ENCODE data around the gene SH2D7.
"Not testable (repeated sequence)": the region's sequence is repeated elsewhere in the genome, so short reads cannot be mapped to it uniquely, and the experiment has no call there.

SH2D7 gene

GRCh38 chr15:78142332-78142731 lies 50.0 kb downstream of the SH2D7 start:
- no peak for DNase-seq (ENCODE audit: low read depth)

DNA sequence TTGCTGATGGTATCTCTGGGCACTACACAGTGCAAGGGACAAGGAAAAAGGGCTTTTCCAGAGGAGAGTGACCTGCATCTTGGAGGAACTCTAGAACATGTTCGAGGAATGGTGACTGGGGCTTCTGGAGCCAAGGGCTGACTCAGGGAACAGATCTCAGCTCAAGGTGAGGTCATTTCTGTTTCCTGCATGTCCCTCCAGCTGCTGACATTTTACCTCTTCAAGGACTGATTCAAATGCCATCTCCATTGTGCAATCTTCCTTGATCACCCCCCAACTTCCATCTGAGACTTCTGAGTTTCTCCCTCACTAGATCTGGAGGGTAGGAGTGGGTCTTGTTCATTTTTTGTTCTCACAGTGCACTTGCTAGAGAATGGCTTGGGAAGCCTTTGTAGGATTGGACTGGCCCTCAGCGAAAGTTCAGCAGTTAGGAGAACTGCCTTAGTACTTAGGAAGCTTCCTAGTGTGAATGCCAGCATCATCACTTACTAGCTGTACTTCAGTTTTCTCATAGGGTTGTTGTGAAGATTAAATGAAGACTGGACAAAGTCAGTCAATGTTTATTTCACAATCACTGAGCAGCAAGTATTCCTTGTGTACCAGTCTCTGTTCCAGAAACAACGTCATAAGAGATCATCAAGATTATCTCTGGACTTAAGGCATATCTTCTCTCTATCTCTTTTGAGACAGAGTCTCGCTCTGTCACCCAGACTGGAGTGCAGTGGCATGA lies 54.2 kb downstream of the SH2D7 start:
- DNase-seq (ENCODE audit: low read depth), result no peak

DNA sequence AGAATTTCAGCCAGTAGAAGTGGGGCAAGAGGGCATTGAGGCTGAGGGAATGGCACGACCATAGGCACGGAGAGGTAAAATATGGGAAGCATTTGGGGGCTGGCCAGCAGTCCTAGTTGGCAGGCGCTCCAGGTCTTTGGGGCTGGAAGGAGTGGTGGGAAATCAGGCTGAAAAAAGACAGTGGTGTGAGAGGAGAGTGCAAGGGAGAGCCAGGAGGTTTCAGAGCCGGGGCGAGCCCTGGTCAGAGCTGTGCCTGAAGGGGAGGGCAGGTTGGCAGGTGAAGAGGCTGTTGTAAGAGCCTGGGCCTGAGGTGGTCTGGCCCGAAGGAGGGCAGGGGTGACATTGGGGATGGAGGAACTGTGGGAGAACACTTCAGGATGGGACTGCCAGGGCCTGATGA lies 55.2 kb downstream of the SH2D7 start:
- DNase-seq (ENCODE audit: low read depth), result no peak

DNA sequence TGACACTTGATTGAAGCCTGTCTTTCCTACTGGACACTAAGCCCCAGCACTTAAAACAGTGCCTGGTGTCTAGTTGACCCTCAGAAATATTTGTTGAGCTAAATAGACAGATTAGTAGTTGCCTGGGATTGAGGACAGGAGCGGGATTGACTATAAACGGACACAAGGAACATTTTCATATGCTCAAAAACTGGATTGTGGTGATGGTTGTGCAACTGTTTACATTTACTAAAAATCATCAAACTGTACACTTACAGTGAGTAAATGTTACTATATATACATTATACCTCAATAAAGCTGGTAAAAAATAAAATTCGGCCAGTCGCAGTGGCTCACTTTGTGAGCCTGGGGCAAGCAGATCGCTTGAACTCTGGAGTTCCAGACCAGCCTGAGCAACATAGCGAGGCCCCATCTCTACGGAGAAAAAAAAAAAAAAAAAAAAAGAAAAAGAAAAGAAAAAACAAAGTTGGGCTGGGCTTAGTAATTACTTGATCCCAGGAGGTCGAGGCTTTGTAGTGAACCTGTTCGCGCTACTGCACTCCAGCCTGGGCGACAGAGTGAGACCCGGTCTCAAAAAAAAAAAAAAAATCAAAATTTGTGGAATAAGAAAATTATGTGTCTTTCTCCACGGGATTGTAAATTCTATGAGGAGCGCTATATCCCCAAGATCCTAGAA lies 56.2 kb downstream of the SH2D7 start:
- DNase-seq (ENCODE audit: low read depth), result no peak

DNA sequence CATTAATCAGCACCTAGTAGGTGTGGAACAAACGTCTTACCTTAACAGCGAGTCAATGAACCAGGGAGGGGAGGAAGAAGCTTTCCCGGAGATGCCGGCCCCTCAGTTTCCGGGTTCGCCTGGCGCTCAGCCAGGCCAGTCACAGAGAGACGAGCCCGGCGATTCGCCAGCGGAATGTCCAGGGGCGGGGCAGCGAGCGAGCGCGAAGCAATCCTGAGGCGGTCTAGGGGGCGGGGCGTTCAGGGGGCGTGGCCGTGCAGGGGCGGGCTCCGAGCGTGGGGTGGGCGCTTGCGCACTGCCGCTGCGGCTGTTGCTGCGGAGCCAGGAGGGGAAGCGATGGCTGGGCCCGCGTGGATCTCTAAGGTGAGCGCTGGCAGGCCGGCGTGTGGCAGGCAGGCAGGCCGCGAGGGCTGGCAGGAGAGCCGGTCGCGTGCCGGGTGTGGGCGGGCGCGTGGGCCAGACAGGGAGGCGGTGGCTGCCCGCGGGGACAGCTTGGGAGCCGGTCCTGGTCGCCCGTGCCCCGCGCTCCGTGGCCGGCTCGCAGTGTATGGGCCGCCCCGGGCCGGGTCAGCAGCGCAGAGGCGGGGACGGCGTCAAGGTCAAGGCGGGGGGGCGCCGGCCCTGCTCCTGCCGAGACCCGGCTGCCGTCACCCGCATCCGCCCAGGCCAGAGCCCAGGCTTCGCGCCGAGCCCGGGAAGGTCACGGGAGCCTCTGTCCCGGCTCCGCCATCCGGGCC lies 56.9 kb downstream of the SH2D7 start, which contains the start of gene IDH3A:
Gene IDH3A, plus strand, starts transcription at position 295 of the 737 bp plus-strand sequence. Its CDS starts 42 bp downstream, at position 337.
- DNase-seq (ENCODE audit: low read depth), result peak; percentile 95

GRCh38 chr15:78149805-78150751 lies 57.7 kb downstream of the SH2D7 start:
- DNase-seq (ENCODE audit: low read depth), result no peak

DNA sequence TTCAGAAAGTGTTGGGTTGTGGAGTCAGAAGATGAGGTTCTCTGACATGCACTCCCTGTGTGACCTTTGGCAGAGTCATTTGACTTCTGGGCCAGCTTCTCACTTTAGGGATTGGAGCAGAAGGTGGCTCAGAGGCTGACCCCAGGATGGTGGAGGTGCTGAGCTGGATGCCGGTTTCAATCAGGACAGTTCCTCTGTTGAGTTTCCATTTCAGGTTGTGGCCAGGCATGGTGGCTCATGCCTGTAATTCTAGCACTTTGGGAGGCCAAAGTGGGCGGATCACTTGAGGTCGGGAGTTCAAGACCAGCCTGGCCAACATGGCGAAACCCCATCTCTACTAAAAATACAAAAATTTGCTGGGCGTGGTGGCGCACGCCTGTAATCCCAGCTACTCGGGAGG lies 58.7 kb downstream of the SH2D7 start:
- not testable (repeated sequence) for DNase-seq (ENCODE audit: low read depth)
